Ishikawa (cell line): Measurements from ENCODE around the gene SPN.

ENCODE experiments used
- CEBPB ChIP-seq: IDR thresholded peaks from 2 replicates; pipeline ENCODE4 v1.6.1; 2012
- CREB1 ChIP-seq: IDR thresholded peaks from 2 replicates; pipeline ENCODE4 v1.6.1; 2012; ENCODE audit warnings: low read depth
- EGR1 ChIP-seq: IDR thresholded peaks from 2 replicates; pipeline ENCODE4 v1.6.1; 2012
- EP300 ChIP-seq: IDR thresholded peaks from 2 replicates; pipeline ENCODE4 v1.6.1; 2012; ENCODE audit warnings: borderline replicate concordance
- FOXM1 ChIP-seq: IDR thresholded peaks from 2 replicates; pipeline ENCODE4 v1.6.1; 2012; ENCODE audit warnings: low read depth, borderline replicate concordance
- NFIC ChIP-seq: IDR thresholded peaks from 2 replicates; pipeline ENCODE4 v1.6.1; 2012
- RAD21 ChIP-seq: IDR thresholded peaks from 2 replicates; pipeline ENCODE4 v1.6.1; 2012; ENCODE audit warnings: low read depth
- REST ChIP-seq: IDR thresholded peaks from 2 replicates; pipeline ENCODE4 v1.6.1; 2012; ENCODE audit warnings: low read depth, mild to moderate bottlenecking
- TAF1 ChIP-seq: IDR thresholded peaks from 2 replicates; pipeline ENCODE4 v1.6.1; 2012; ENCODE audit warnings: low read depth, mild to moderate bottlenecking
- TCF12 ChIP-seq: IDR thresholded peaks from 2 replicates; pipeline ENCODE4 v1.6.1; 2012; ENCODE audit warnings: low read depth
- TEAD4 ChIP-seq: IDR thresholded peaks from 2 replicates; pipeline ENCODE4 v1.6.1; 2012
- YY1 ChIP-seq: IDR thresholded peaks from 2 replicates; pipeline ENCODE4 v1.6.1; 2012; ENCODE audit warnings: low read depth
- ZBTB7A ChIP-seq: IDR thresholded peaks from 2 replicates; pipeline ENCODE4 v1.6.1; 2012; ENCODE audit warnings: low read depth
- TF ChIP-seq, protein P1 (sequence below): IDR thresholded peaks from 2 replicates; pipeline ENCODE4 v1.6.1; 2012
- TF ChIP-seq, protein P2 (sequence below): IDR thresholded peaks from 2 replicates; pipeline ENCODE4 v1.6.1; 2012

Gene SPN

GRCh38 chr16:29676989-29677785 lies 14.1 kb downstream of the SPN start:
- TF ChIP-seq ZBTB7A, result no peak
- no peak for TF ChIP-seq TEAD4
- TF ChIP-seq REST, result no peak
- no peak for TF ChIP-seq RAD21
- TF ChIP-seq, protein P1, sequence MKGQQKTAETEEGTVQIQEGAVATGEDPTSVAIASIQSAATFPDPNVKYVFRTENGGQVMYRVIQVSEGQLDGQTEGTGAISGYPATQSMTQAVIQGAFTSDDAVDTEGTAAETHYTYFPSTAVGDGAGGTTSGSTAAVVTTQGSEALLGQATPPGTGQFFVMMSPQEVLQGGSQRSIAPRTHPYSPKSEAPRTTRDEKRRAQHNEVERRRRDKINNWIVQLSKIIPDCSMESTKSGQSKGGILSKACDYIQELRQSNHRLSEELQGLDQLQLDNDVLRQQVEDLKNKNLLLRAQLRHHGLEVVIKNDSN, result no peak
- no peak for TF ChIP-seq TAF1
- no peak for TF ChIP-seq CREB1
- no peak for TF ChIP-seq CEBPB

- TF ChIP-seq CEBPB (no peak), TEAD4 (no peak), REST (no peak), EP300 (no peak)
Measured at GRCh38 chr16:29678691-29679267, 15.7 kb downstream of the SPN start, which contains the start of gene QPRT. Gene QPRT (plus strand): TSS chr16:29679180. CDS start chr16:29679198, 18 bp downstream.

DNA sequence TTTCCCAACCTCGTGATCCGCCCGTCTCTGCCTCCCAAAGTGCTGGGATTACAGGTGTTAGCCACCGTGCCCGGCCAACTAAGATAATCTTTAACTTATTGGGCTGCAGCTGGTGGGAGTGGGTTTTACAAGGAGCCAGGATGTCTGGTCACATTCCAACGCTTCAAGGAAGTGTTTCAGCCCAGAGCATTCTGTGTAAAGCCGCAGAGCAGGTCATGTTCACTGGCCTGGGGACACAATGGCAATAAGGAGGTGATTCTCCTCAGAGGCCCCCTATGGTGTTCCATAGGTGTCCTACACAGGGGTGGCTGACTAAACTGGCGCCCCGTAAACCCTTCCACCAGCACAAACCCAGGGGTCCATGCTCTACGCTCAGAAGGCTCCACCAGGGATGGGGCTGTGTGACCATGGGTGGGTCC lies 17.1 kb downstream of the SPN start:
- TF ChIP-seq EGR1, result no peak
- peak; percentile 55 for TF ChIP-seq TEAD4
- TF ChIP-seq TCF12, result 0 out of 2 replicates have a peak, but pooled peaks have one; percentile 26
- TF ChIP-seq EP300, result 0 out of 2 replicates have a peak, but pooled peaks have one; percentile 39

DNA sequence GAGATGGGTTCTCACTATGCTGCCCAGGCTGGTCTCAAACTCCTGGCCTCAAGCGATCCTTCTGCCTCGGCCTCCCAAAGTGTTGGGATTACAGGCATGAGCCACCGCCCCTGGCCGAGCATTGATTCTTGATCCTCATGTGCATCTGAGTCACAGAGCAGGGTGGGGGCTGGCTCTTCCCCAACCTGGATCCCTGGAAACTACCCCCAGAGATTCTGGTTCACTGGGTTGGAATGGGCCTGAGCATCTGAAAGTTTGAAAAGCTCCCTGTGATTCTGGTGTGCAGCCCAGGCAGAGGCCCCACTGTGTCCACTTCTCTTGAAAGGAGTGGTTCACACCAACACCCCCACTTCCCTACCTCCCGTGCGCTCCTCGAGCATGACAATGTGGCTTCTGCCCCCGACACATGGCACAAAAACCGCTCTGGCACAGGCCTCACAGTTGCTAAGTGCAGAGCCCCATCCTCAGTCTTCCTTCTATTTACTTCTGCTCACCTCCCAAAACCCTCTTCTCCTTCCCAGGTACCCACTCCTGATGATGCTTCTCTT lies 20.6 kb downstream of the SPN start:
- no peak for TF ChIP-seq YY1
- TF ChIP-seq ZBTB7A, result no peak
- TF ChIP-seq, protein P1, result no peak
- no peak for TF ChIP-seq RAD21
- TF ChIP-seq, protein P2, sequence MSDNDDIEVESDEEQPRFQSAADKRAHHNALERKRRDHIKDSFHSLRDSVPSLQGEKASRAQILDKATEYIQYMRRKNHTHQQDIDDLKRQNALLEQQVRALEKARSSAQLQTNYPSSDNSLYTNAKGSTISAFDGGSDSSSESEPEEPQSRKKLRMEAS, result no peak
- no peak for TF ChIP-seq CEBPB
- TF ChIP-seq TCF12, result no peak
- no peak for TF ChIP-seq CREB1
- TF ChIP-seq TEAD4, result no peak
- no peak for TF ChIP-seq REST
- no peak for TF ChIP-seq EP300
- TF ChIP-seq FOXM1, result no peak
- no peak for TF ChIP-seq EGR1
- TF ChIP-seq TAF1, result no peak
- no peak for TF ChIP-seq NFIC

DNA sequence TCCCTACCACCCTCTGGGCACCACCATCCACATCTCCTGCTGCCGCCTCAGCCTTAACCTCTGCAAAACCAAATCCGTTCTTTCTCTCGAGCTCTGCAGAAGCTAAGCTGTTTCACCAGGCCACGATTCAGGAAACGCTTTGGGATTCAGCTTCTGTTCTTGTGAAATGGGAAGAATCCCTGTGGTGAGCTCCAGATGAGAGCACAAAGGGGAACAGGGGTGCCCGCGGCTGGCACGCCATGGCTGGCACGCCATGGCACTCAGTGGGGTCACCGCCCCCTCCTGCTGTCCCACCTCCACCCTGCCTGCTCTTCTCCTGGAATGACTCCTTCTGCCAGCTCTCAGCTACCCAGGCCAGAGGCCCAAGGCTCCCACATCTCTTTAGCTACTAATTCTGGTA lies 21.6 kb downstream of the SPN start:
- TF ChIP-seq, protein P1, result no peak
- TF ChIP-seq EP300 (no peak), FOXM1 (no peak), TCF12 (no peak), NFIC (no peak), ZBTB7A (no peak), CREB1 (no peak), CEBPB (no peak), EGR1 (no peak), TAF1 (no peak), RAD21 (no peak), YY1 (no peak)
- TF ChIP-seq, protein P2, result no peak
